ENCODE data around the gene SURF2.

SURF2 gene

GRCh38 chr9:133367221-133367620 lies 10.9 kb downstream of the SURF2 start:
- TF ChIP-seq CTCF (IDR thresholded peaks at IDR 0.05; ENCODE audit: low read depth, low read length): no peak
- no peak overlapping the region for H3K4me3 ChIP-seq (ENCODE audit: low read depth, low read length)

GRCh38 chr9:133367778-133368177 lies 11.4 kb downstream of the SURF2 start:
- no peak overlapping the region for H3K4me3 ChIP-seq (ENCODE audit: low read depth, low read length)
- no peak for TF ChIP-seq CTCF (IDR thresholded peaks at IDR 0.05; ENCODE audit: low read depth, low read length)

GRCh38 chr9:133368249-133368881 lies 12.0 kb downstream of the SURF2 start:
- no peak for TF ChIP-seq CTCF (IDR thresholded peaks at IDR 0.05; ENCODE audit: low read depth, low read length)
- no peak overlapping the region for H3K4me3 ChIP-seq (ENCODE audit: low read depth, low read length)

GRCh38 chr9:133369422-133369821 lies 13.1 kb downstream of the SURF2 start:
- H3K4me3 ChIP-seq (ENCODE audit: low read depth, low read length): no peak overlapping the region
- TF ChIP-seq CTCF (IDR thresholded peaks at IDR 0.05; ENCODE audit: low read depth, low read length): no peak

GRCh38 chr9:133369933-133370332 lies 13.6 kb downstream of the SURF2 start:
- TF ChIP-seq CTCF (IDR thresholded peaks at IDR 0.05; ENCODE audit: low read depth, low read length): no peak
- no peak overlapping the region for H3K4me3 ChIP-seq (ENCODE audit: low read depth, low read length)

GRCh38 chr9:133370685-133371084 lies 14.3 kb downstream of the SURF2 start:
- no peak for TF ChIP-seq CTCF (IDR thresholded peaks at IDR 0.05; ENCODE audit: low read depth, low read length)

GRCh38 chr9:133371261-133371711 lies 14.9 kb downstream of the SURF2 start:
- no peak for TF ChIP-seq CTCF (IDR thresholded peaks at IDR 0.05; ENCODE audit: low read depth, low read length)
- H3K4me3 ChIP-seq (ENCODE audit: low read depth, low read length): no peak overlapping the region

More at GRCh38 chr9:133370685-133371084, 14.3 kb downstream of the SURF2 start:
- no peak overlapping the region for H3K4me3 ChIP-seq (ENCODE audit: low read depth, low read length)

Data from WI38 (cell line).